NCI-H2171 treated with DMSO at 0.1 percent for 48 hours (cell line): ENCODE data around the gene RABAC1.

Experiments used
- DNase-seq: peaks from one replicate; lab custom pipeline; 2025; lab: John Stamatoyannopoulos, UW

The RABAC1 gene

GRCh38 chr19:41988947-41989346, 29.8 kb upstream of the RABAC1 start:
- DNase-seq: no peak

DNA sequence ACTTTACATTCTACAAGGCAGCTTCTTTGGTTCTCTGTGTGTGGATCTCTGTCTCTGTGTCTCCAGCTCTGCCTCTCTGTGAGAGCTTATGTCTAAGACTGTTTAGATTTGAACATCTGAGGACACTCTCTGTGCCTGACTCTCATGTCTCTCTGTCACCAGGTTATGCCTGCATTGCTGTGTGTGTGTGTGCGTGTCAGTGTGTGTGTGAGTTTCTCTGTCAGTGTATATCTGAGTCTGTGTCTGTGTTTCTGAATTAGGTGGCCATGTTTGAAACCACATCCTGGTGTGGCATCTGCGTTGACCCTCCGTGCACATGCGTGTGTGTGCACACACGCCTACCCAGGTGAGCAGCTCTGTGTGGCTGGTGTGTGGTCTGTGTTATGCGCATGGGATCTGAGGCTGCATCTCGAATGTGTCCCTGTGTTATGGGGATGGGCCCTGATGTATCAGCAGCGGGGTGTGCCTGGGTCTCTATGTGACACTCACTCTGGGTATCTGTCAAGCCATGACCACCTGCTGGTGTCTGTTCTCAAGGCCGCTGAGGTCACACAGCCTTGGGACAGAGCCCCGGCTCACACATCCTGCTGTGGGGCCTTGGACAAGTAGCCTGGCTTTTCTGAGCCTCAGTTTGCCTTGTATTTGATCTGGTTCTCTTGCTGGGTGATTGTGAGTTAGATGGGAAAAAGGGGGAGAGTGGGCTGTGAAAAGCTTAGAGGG, 28.2 kb upstream of the RABAC1 start:
- DNase-seq: no peak

- DNase-seq: no peak
Observed at GRCh38 chr19:41984961-41985360, 25.8 kb upstream of the RABAC1 start.

DNA sequence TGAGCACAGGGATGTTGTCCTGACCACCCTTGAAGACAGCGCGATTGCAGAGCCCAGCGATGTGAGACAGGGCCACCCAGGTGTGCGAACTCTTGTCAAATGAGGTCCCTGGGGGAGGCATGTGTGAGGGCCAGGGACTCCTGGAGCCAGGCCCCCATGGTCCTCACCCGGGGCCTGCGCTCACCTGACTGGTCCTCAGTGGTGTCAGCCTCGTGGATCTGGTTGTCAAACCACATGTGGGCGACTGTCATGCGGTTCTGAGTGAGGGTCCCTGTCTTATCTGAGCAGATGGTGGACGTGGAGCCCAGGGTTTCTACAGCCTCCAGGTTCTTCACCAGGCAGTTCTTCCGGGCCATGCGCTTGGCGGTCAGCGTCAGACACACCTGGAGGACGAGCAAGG, 22.6 kb upstream of the RABAC1 start:
- no peak for DNase-seq

DNA sequence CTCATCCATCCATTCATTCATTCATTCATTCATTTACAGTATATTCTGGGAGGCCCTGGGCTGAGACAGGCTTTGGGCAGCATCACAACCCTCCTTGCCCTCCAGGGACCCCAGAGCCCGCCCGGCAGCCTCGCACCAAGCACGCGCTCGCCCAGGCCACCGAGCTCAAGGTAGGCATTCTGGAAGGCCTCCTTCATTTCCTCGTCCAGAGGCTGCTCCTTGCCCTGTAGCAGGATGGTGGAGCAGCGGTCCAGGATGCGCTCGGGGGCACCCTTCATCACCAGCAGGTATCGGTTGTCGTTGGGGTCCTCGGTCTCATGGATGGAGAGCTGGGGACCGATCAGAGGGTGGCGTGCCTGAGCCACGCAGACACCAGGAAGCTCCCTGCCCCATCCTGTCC, 19.3 kb upstream of the RABAC1 start:
- no peak for DNase-seq

DNA sequence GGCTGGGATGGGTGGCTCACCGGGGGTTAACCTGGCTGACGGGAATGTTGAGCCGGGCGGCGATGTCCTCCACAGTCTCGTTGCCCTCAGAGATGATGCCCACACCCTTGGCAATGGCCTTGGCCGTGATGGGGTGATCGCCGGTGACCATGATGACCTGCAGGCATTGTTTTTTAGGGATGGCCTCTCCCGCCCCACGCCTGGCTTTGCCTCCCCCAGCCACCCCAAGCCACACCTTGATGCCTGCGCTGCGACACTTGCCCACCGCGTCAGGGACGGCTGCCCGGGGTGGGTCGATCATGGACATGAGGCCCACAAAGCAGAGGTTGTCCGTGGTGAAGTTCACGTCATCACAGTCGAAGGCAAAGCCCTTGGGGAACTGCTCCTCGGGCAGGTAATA, 18.8 kb upstream of the RABAC1 start:
- DNase-seq: no peak

- DNase-seq: no peak
Observed at GRCh38 chr19:41974652-41975051, 15.5 kb upstream of the RABAC1 start.

DNA sequence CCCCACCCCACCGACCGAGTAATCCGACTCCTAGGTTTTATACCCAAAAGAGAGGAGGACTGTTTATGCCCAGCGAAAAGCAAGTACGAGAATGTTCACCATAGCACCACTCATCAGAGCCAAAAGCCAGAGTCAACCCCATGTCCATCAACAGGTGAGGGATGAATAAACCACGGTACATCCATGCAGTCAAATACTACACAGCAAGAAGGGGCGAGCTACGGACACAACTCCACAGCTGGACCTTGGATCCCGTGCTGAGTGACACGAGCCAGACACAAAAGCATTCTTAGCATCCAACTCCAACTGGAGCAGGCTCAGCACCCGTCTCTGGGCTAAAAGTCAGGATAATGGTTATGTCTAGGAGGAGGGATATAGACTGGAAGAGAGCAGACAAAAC, 12.2 kb upstream of the RABAC1 start:
- no peak for DNase-seq

- no peak for DNase-seq
Observed at GRCh38 chr19:41969772-41970458, 10.8 kb upstream of the RABAC1 start.

- DNase-seq: no peak
Observed at GRCh38 chr19:41968751-41969595, 9.9 kb upstream of the RABAC1 start.

GRCh38 chr19:41967054-41967783, 8.1 kb upstream of the RABAC1 start:
- DNase-seq: no peak

DNA sequence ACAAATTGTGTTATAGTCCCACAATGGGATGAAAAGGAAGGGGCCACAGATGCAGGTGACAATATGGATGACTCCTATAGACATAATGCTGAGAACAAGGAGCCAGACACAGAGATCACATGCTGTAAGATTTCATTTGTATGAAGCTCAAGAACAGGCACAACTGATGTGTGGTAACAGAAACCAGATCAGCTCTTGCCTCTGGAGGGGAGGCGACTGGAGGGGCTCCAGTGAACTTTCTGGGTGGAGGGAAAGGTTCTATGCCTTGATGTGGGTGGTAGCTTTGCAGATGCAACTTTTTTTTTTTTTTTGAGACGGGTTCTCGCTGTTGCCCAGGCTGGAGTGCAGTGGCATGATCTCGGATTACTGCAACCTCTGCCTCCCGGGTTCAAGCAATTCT, 6.0 kb upstream of the RABAC1 start:
- no peak for DNase-seq

DNA sequence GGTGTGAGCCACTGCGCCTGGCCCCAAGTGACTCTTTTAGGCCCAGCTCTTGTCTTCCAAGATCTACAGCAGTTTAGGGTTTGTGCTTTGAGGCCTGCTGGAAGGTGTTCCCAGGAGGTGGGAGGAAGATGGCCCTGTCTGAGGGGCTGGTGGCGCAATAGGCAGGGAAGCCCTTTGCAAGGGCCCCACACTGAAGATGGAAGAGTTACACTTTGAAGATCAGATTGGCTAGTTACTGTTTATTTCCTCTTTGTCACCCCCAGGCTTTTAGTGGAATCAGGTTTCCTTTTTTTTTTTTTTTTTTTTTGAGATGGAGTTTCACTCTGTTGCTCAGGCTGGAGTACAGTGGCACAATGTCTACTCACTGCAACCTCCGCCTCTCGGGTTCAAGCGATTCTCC, 1.9 kb upstream of the RABAC1 start:
- DNase-seq: peak; percentile 73

DNA sequence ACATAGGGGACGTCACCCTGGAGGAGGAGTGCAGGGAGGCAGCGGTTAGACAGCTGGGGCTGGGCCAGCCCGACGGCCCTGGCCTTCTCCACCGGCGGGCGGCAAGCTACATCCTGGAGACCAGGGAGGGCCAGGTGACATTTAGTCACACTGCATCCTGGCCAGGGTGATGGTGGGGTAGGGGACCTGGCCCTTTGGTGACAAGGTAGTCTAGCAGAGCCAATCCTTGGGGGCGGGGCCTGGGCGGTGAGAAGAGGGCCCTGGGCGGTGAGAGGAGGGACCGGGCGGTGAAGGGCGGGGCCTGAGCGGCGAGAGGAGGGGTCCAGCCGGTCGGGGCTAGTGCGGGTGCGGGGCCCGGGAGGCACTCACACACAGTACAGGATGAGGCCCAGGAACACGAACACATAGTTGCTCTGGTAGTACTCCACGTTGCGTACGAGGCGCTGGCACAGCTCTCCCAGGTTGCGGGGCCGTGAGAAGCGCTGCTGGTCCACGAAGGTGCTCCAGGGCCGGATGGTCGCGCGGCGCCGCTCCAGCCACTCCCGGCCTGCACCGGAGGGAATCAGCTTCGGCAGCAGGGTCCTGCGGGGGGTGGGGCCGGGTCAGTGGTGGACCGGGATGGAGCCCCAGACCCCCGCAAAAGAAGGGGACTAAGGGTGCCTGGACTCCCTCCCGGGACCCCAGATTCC, 610 bp downstream of the RABAC1 start:
- peak; percentile 38 for DNase-seq

GRCh38 chr19:41957838-41958366, 1.2 kb downstream of the RABAC1 start:
- DNase-seq: peak; percentile 69

DNA sequence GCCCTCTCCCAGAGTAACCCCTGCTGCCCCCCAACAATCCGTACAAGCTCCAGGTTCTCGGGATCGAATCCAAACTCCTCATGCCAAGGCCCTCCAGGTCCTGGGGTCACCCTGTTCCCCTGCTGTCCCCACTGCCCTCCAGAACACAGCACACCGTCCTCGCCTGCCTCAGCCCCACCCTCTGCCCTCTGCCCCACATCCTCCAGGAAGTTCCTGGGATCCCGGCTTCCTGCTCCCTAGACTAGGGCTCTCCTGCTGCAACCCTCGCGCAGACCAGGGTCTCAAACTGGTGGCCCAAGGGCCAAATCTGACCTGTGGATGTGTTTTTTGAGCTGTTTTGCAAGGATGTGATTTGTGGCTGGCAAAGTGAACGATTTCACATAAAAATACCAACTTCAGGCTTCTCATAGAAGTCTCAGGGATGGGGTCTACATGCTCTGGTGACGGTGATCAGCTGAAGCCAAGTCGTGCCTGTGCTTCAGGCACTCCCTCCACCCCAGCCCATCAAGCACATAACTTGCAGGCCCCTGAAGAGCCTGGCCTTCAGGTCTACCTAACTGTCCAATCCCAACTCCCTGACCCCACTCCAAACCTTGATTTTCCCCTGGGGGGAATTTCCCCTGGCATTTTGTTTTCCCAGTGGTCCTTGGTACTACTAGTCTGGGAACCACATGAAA, 1.8 kb downstream of the RABAC1 start:
- no peak for DNase-seq

GRCh38 chr19:41956621-41957020, 2.5 kb downstream of the RABAC1 start:
- no peak for DNase-seq

- DNase-seq: no peak
Observed at GRCh38 chr19:41955521-41955920, 3.6 kb downstream of the RABAC1 start.

DNA sequence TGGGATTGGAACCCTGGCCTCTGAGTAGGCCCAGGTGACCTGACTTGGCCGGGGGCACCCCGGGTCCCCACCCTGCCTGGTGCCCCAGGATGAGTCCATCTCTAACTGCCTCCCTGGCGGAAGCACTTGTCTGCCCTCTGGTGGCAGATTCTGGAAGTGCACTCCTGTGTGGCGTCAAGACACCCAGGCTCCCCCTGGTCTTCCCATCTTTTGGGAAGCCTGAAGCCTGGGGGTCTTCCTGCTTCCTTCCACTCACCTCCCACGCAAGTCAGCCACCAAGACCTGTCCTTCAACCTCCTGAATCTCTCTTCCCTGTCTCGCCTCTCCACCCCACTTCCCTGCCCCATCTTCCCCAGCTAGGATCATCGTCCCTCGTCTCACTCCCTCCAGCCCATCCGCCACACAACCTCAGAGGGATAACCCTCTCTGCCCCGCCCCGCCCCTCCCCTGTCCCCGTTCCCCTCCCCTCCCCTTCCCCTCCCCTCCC, 7.4 kb downstream of the RABAC1 start:
- peak; percentile 67 for DNase-seq

DNA sequence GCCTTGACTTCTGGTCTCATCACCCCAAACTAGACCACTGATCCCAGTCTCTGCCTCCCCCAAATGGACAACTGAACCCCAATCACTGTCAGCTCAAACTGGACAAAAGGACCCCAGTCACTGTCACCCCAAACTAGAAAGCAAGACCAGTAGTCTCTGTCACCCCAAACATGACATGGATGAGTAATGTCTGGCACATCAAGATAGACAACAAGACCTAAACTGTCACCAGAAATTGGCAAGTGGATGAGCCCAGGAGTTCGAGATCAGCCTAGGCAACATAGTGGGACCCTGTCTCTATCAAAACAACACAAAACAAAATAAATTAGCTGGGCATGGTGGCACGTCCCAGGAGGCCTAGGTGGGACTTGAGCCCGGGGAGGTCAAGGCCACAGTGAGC, 12.0 kb downstream of the RABAC1 start:
- DNase-seq: no peak
